Stimulated activated naive CD8-positive, alpha-beta T cell treated with anti-CD3 and anti-CD28 coated beads, Interleukin-15, Interleukin-2, amounts not matched to agents 100 ng/mL and 50 ng/mL, for 24 hours (primary cell): ENCODE results near the gene ZFHX3.

Source experiments
- H3K27ac Mint-ChIP-seq: one replicate; pipeline ENCODE4 v1.8.0; 2021; ENCODE audit warnings: mild to moderate bottlenecking, mixed read lengths
- H3K27me3 Mint-ChIP-seq: one replicate; pipeline ENCODE4 v1.8.0; 2021; ENCODE audit warnings: mixed read lengths
- H3K36me3 Mint-ChIP-seq: one replicate; pipeline ENCODE4 v1.8.0; 2021; ENCODE audit warnings: low read depth, mixed read lengths
- H3K4me1 Mint-ChIP-seq: one replicate; pipeline ENCODE4 v1.8.0; 2021; ENCODE audit warnings: low read depth, mixed read lengths
- H3K4me3 Mint-ChIP-seq: one replicate; pipeline ENCODE4 v1.8.0; 2021; ENCODE audit warnings: mild to moderate bottlenecking, mixed read lengths
- H3K9me3 Mint-ChIP-seq: one replicate; pipeline ENCODE4 v1.8.0; 2021; ENCODE audit warnings: mixed read lengths

Gene ZFHX3

DNA sequence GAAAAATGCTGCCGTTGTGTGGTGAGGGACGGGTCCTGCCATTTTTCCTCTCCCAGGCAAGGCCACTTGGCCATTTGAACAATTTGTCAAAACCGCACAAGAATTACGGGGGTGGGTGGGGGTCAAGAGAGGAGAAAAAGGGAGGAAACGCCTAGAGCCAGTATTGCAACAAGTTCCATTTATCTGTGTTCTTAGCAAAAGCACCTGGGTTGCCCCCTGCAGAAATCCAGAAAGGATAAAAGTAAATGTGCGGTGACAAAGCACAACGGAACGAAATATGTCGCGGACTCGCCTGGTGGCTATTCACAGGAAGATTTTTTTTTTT, 209.4 kb downstream of the ZFHX3 start:
- H3K36me3 Mint-ChIP-seq, result no peaks in the 10 kb centered on the region
- H3K27me3 Mint-ChIP-seq, result no peaks in the 10 kb centered on the region
- peaks cover under 1% of the 10 kb centered on the region for H3K4me1 Mint-ChIP-seq
- H3K27ac Mint-ChIP-seq, result no peak overlapping the region
- no peaks in the 10 kb centered on the region for H3K9me3 Mint-ChIP-seq
- no peak overlapping the region for H3K4me3 Mint-ChIP-seq

DNA sequence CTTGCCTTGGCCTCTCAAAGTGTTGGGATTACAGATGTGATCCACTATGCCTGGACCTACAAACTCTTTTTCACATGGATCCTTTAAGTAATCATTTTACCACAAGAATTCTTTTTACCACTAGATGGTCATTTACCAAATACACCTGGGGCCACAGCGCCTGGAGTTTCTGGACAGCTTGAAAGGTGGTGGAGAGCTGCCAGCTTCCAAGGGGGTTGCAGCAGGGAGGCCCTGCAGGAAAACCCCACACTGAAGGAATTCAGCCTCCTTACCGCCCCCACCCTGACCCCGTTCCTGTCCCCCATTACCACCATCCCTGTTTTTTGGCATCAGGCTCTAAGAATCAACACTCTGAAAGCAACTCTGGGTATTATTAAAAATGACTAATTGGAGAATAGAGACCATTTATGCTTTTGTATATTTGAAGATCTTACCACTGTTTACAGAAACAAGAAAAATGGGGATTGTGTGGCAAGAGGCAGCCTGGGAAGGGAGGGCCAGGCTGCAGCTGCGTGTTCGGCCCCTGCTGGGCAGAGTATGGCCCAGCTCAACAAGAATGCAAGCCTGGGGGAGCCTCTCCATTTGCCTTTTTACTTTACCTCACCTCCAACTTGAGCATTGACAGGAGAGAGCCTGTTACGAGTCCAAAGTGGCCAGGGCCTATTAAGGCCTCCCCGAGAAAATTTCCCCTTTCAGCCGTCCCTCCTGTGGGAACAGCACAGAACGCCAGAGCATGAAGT, 209.9 kb downstream of the ZFHX3 start:
- Mint-ChIP-seq H3K4me1 (no peaks in the 10 kb centered on the region), H3K27me3 (no peaks in the 10 kb centered on the region), H3K4me3 (no peak overlapping the region), H3K9me3 (no peaks in the 10 kb centered on the region), H3K36me3 (no peaks in the 10 kb centered on the region), H3K27ac (no peak overlapping the region)

DNA sequence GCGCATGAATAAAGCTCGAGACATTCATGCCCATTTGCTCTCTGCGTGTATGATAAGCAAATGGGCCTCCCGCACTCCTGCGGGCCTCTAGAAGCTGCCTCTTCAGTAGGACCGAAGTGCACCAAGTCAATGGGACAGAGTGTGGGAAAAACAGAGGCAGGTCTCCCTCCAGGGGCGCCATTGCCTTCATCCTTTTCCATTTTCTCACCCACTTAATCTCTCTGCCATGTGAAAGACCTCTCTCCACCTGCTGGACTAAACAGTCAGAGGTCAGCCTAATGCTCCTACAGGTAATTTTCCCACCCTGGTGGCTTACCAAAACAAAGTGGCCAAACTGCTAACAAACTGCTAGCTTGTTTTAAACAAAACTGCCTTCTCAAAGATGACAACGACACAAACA, 210.9 kb downstream of the ZFHX3 start:
- H3K9me3 Mint-ChIP-seq, result no peaks in the 10 kb centered on the region

DNA sequence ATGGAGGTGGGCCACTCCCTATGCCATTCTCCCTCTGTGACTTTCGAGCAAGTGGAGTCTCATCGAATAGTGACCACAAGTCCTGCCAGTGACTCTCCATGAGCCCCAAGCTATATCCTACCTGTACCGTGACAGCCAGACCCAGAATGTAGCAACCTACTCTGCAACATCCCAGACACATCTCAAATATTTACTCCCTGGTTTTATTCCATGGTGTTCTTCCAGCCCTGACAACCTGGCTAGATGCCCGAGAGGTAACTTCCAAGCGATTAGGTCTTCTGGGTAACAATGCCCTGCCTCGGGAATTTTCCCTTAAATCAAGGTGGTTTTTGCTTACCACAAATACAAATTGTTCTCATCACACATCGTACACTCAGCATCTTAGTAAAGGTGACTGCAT, 211.7 kb downstream of the ZFHX3 start:
- Mint-ChIP-seq H3K27ac (no peak overlapping the region), H3K27me3 (no peaks in the 10 kb centered on the region), H3K36me3 (no peaks in the 10 kb centered on the region), H3K4me1 (no peaks in the 10 kb centered on the region), H3K9me3 (no peaks in the 10 kb centered on the region), H3K4me3 (no peak overlapping the region)

More for the DNA sequence above, 210.9 kb downstream of the ZFHX3 start:
- H3K36me3 Mint-ChIP-seq, result no peaks in the 10 kb centered on the region
- H3K4me3 Mint-ChIP-seq, result no peak overlapping the region
- no peak overlapping the region for H3K27ac Mint-ChIP-seq
- H3K4me1 Mint-ChIP-seq, result no peaks in the 10 kb centered on the region
- no peaks in the 10 kb centered on the region for H3K27me3 Mint-ChIP-seq

DNA sequence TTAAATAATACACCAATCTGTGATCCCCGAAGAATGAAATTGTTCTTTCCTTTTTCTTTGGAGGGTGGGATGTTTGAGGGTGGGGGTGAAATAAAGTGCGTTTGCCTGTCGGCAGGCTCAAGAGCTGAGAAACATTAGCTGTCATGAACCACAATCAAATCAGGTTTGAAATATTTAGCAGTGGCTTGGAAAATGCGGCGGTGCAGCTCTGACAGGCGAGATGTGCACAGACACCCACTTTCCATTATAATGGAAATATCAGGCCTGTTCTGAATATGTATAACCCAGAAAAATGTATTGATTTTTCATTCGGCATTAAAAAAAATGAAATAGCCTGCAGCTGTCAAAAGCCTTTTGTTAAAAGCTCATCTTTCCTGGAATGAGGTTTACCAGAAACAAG, 212.8 kb downstream of the ZFHX3 start:
- no peaks in the 10 kb centered on the region for H3K36me3 Mint-ChIP-seq
- H3K9me3 Mint-ChIP-seq, result no peaks in the 10 kb centered on the region
- peaks cover 3% of the 10 kb centered on the region for H3K4me1 Mint-ChIP-seq
- no peak overlapping the region for H3K27ac Mint-ChIP-seq
- H3K4me3 Mint-ChIP-seq, result no peak overlapping the region
- H3K27me3 Mint-ChIP-seq, result no peaks in the 10 kb centered on the region

DNA sequence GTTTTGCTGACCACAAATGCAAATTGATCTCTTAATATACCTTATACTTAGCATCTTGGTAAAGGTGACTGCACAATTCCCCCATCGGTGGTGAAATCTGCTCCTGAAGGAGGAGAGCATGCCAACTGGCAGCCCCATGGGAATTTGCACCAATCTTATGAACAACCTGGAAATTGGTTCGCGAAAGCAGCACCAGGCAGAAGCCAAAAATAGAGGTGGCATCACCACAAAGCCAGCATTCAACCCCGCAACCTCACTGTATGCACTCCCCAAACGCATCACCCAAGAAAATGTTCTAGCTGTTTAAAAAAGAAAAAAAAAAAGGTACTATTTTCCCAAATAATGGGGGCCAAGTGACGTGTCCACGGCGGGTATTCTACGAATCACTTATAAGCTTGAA, 213.4 kb downstream of the ZFHX3 start:
- Mint-ChIP-seq H3K9me3 (no peaks in the 10 kb centered on the region), H3K27me3 (no peaks in the 10 kb centered on the region), H3K36me3 (no peaks in the 10 kb centered on the region), H3K4me1 (peaks cover 8% of the 10 kb centered on the region), H3K27ac (no peak overlapping the region), H3K4me3 (no peak overlapping the region)

DNA sequence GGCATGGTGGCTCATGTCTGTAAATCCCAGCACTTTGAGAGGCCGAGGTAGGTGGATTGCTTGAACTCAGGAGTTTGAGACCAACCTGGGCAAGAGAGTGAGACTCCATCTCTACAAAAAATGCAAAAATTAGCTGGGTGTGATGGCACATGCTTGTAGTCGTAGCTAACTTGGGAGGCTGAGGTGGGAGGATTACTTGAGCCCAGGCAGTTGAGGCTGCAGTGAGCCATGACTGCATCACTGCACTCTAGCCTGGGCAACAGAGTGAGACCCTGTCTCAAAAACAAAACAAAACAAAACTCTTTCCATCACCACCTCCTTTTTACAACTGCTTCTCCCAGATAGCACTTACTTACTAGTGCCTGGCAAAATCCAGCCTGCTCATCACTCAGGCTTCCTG, 214.0 kb downstream of the ZFHX3 start:
- no peaks in the 10 kb centered on the region for H3K9me3 Mint-ChIP-seq
- no peak overlapping the region for H3K27ac Mint-ChIP-seq
- H3K27me3 Mint-ChIP-seq, result no peaks in the 10 kb centered on the region
- H3K36me3 Mint-ChIP-seq, result no peaks in the 10 kb centered on the region
- H3K4me3 Mint-ChIP-seq, result no peak overlapping the region
- H3K4me1 Mint-ChIP-seq, result peaks cover 9% of the 10 kb centered on the region

DNA sequence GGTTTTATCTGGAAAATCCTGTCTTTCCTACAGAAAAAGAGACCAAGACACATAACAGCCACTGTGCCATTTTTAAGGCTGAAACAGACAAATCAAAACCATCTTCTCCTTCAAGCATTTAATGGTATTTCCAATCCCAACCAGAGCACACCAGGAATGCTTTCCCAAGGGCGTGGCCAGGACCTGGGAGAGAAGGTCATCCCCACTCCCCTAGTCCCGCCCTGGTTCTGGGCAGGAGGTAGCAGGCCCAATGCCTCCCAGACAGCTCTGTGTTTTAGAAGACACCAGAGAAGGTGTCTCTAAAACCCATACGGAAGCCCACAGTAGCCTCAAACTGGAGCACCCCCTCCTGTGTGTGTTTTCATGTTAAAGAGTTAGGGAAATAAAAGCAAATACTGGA, 214.4 kb downstream of the ZFHX3 start:
- H3K27ac Mint-ChIP-seq, result no peak overlapping the region
- H3K36me3 Mint-ChIP-seq, result no peaks in the 10 kb centered on the region
- peaks cover 9% of the 10 kb centered on the region for H3K4me1 Mint-ChIP-seq
- no peak overlapping the region for H3K4me3 Mint-ChIP-seq
- H3K27me3 Mint-ChIP-seq, result no peaks in the 10 kb centered on the region
- H3K9me3 Mint-ChIP-seq, result no peaks in the 10 kb centered on the region

DNA sequence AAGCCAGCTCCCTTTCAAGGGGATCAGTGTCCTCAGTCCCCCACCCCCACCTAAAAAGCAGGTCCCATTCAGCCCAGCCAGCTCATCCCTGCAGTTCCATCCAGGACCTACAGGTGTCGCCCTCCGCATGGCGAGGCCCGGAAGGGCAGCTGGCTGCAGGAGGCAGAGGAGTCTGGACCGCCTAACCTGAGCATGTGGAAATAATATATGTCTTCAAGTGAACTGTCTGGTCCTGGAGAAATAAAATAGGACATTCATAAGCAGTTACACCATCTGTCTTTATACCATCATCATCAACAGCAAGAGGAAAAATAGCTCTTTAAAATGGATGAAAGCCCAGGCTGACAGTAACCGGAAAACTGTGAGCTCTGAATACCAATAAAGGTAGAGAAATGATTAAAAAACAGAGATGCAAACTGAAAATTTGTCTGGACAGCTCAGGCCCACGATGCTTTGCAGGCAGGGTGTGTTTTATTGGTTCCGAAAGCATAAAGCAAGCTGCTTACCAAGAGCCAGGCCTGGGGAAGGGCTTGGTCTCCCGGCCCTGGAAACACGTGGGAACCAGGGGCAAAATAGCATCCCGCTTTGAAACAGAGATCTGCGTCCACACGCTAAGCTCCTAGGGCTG, 215.2 kb downstream of the ZFHX3 start:
- Mint-ChIP-seq H3K9me3 (no peaks in the 10 kb centered on the region), H3K4me3 (no peak overlapping the region), H3K27ac (no peak overlapping the region), H3K4me1 (peaks cover 9% of the 10 kb centered on the region), H3K36me3 (no peaks in the 10 kb centered on the region), H3K27me3 (no peaks in the 10 kb centered on the region)

DNA sequence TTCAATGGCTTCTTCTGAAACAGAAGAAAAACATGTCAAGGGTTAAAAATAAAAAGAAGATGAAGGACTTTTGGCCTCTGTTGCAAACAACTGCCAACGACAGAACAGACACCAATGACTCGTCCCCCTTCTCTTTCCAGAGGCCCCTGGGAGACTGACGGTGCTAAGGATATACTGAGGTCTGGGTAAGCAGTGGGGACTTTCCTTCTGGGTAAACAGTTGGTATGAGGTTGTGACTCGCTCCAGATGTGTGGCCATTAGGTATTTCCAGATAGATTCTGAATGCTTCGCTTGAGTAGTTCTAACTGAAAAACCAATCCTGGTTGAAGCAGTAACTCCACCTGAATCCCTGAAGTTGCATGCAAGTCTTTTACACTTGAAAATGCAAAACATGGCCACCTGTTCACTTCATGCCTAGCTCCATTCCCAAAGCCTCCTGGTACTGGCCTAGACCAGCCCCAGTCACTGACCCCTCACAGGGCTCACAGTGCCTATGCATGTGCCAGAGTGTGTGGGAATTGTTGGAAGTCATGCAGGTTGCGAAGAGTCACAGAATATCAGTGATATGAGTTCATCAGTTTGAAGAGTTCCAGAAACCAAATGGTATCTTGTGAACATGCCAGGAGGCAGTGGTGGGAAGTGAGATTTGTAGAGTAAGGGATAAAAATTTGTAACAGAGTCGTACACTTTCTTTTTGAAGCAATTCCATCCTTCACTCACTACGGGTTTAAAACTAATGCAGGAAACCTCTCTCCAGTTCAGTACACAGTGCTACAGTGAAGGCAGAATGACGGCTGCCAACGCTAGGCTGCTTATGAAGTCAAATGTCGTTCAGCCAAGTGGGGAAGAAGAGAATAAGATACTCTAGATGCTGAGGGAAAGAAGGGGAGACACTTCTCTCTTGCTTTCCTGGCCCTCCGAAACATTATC, 217.8 kb downstream of the ZFHX3 start:
- Mint-ChIP-seq H3K4me1 (peaks cover 9% of the 10 kb centered on the region), H3K9me3 (no peaks in the 10 kb centered on the region), H3K27me3 (no peaks in the 10 kb centered on the region), H3K4me3 (no peak overlapping the region), H3K27ac (no peak overlapping the region), H3K36me3 (no peaks in the 10 kb centered on the region)

DNA sequence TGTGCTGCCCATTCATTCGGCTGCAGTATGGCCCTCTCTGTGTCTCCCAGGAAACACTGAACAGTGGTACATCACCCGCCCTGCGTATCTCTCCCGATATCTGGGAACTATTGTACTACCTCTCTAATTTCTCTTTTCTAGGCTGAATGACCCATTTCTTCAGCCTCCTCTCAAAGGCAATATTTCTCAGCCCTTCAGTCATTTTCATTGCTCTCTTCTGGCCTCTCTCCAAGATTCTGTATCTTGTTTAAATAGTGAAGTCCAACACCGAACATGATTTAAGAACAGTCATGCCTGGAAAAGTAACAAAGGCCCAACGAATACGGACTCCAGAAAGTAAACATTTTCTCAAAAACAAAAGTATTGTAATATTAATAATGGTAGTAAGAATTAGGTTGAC, 220.1 kb downstream of the ZFHX3 start:
- Mint-ChIP-seq H3K36me3 (no peaks in the 10 kb centered on the region), H3K27me3 (no peaks in the 10 kb centered on the region), H3K27ac (no peak overlapping the region), H3K4me3 (no peak overlapping the region), H3K4me1 (peaks cover 9% of the 10 kb centered on the region), H3K9me3 (no peaks in the 10 kb centered on the region)

DNA sequence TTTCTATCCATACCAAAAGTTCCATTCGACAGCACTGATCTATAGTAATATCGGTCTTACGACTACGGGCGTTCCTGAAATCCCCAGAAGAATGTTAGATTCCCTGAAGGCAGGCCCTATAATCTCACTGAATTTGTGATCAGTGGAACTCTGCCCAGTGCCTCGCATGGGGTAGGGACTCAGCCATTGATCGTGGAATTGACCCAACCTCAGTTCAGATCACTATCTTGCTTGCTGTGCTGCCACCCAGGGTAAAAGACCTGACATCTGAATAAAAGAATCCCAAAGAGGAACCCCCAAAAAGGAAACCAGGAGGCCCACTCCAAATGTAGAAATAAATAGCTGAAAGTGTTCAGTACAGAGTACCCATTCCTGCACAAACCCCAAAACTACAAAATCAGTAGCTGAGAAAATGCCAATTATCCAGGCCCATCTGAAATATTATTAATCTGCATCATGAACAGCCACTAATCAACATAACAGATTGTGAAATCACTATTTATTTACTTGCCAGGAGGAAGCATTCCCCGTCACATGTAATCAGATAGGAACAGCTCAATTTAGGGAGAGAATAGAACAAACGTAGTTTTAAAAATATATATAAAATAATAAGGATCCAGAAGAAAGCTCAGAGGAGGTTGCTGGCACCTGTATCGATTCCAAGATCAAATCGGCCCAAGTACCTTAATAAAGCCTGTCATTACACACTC, 221.9 kb downstream of the ZFHX3 start:
- Mint-ChIP-seq H3K27ac (no peak overlapping the region), H3K27me3 (no peaks in the 10 kb centered on the region), H3K9me3 (no peaks in the 10 kb centered on the region), H3K4me3 (no peak overlapping the region), H3K36me3 (no peaks in the 10 kb centered on the region), H3K4me1 (peaks cover 9% of the 10 kb centered on the region)

DNA sequence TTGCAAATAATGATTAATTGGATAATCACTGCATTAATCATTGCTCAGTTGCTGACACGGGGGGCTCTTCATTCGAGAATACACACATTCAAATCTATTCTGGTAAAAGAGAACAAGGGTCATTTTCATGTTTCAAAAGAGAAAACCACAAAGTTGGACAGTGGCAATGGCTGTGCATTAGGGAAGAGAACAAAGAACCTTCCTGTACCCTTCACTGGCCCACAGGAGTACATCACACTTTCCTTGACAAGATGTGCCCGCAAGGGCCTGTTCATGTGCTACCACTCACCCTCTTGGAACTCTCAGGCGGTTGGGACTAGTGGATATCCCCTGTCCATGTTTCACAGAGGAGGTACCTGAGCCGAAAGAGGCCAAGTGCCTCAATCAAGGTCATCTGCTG, 223.2 kb downstream of the ZFHX3 start:
- no peaks in the 10 kb centered on the region for H3K9me3 Mint-ChIP-seq
- H3K36me3 Mint-ChIP-seq, result no peaks in the 10 kb centered on the region
- peaks cover 3% of the 10 kb centered on the region for H3K4me1 Mint-ChIP-seq
- no peak overlapping the region for H3K4me3 Mint-ChIP-seq
- H3K27ac Mint-ChIP-seq, result no peak overlapping the region
- H3K27me3 Mint-ChIP-seq, result no peaks in the 10 kb centered on the region

DNA sequence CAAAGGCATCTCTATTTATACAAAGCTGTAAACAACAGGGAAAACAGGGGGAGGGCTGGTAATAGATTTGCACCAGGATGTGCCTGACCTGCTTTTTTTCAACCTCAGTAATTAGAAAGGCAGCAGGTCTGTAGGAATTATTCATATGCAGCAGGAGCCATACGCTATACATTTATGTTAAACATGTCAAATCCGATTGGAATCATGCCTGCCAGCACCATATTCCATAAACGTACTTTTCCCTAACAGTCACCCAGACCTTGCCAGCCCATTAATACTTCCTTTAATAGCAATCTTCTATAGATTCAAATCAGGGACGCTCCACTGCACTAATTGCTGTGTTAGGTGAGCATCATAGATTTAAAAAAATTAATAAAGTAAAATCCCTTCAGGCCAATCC, 223.9 kb downstream of the ZFHX3 start:
- Mint-ChIP-seq H3K9me3 (no peaks in the 10 kb centered on the region), H3K4me3 (no peak overlapping the region), H3K36me3 (no peaks in the 10 kb centered on the region), H3K4me1 (no peaks in the 10 kb centered on the region), H3K27ac (no peak overlapping the region), H3K27me3 (no peaks in the 10 kb centered on the region)
